Hippocampal formation (tissue), 2 donors: ENCODE results near the gene ARHGAP6.
"Not testable (repeated sequence)": the region's sequence is repeated elsewhere in the genome, so short reads cannot be mapped to it uniquely, and the experiment has no call there.

ENCODE experiments used
- DNase-seq, 2 donors: peaks; one replicate each; lab custom pipeline; 2025; lab: John Stamatoyannopoulos, UW

The ARHGAP6 gene

GRCh38 chrX:11148401-11148800 lies 517.3 kb downstream of the ARHGAP6 start:
- DNase-seq, result no peak

DNA sequence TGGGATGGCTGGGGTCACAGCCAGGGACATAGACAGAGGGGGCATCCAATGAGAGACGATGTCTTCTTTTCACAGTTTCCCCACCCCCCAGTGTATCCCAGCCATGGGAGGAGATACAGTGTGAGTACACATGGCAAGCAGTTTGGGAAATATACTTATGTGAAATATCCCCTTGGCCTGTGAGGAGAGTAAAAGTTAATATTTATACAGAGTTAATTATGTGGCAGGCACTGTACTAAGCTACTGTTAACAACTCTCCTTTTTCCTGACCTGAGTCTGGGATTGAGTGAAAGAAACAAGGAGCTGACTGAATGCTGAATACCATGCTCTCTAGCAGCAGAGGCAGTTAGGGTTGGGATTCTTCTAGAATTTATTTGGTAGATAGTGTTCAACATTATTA lies 519.3 kb downstream of the ARHGAP6 start:
- no peak for DNase-seq

DNA sequence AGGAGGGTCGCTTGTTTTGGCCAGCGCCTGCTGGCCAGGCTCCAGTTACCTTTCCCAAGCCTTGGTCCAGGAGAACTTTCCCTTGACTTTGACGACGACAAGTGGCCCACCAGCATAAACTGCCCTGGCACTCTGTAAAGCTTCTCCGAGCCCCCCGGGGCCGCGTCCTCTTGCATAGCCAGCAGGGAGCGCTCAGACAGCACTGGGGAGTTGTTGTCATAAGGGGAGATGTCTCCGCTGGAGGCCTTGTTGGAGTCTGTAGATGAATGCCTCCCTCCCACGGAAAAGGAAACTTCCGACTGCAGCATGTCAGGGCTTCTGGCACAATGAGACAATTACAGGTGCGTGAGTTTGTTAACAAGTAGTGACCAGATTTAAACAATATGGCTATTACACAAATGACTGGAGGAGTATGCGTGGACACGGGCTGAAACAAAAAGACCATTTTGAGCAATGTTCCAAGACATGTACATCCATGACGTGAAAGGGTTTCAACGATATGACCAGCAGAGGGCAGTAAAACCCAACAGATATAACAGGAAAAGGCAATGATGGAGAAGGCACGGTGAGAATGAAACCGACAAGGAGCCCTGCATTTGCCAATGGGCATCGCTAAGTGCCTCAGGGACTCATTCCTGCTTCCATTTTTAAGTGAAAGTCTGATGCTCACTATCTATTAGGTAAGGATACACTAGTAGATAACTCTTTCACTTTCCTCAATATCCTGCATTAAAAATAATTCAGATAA lies 521.6 kb downstream of the ARHGAP6 start:
- DNase-seq, result peak; percentile 25 to 63

DNA sequence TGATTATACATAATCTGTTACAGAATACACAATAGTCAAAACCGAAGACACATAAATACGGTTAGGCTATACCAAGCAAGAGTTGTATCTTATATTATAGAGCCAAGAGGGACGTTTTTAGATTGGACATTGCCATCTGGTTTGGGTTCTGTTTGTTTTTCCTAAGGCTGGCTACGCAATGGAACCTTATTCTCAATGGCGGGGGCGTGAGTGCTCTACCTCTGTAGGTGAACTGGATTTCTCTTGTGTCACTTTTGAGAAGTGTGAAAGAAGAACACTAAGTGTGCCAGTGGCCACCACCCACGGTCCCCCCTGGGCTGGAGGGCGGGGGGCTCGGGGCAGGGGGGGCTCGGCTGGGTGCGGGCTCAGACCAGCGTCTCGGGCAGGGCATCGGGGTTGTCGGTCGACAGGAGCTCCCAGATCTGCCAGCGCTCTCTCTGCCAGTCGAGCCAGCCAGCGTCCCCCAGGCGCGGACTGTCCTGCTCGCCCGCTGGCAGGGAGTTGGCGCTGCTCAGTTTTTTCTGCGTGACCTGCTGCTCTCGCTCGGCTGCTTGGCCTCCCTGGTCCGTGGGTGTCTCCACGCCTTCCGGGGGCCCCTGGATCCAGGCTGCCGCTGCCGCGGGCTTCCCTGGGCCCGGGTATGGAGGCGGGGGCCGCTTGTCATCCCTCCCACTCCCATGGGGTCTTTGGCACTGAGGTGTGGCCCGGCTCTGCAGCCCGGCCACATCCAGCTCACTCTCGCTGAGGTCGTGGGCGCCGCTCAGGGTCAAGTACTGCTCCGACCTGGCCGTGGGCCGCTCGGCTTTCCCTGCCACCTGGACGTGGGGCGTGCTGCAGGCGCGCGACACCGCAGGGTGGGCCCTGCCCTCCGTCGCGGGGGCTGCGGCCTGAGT lies 527.0 kb downstream of the ARHGAP6 start:
- DNase-seq, result no peak

- peak in 1 of 2 donors; percentile 3 for DNase-seq
Observed at GRCh38 chrX:11137543-11138139, 528.1 kb downstream of the ARHGAP6 start.

DNA sequence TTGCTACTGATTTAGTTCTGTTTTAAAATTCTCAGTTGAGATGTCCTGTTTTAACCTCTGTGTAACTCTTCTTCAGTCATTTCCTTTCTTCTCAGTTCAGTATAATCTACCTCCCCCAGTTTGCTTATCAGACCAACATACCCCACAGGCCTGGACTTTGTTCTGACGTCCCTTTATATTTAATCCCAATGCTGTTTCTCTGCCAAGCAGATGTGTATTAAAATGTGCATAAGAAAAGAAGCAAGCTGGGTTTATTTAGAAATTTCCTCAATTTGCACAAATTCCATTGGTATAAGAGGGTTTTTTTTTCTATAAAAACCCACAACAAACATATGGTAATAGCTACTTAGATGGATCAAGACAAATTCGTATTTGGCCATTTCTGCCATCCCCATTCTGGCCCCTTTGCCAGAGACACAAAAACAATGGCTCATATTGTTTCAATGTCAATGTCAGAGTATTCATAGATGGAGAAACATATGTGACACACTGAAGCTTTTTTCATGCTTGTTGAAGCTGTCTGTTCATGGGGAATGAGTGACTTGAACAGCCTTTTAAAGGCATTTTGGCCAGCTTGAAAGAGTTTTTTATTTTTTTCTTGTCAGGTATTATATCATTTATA lies 530.0 kb downstream of the ARHGAP6 start:
- no peak for DNase-seq

DNA sequence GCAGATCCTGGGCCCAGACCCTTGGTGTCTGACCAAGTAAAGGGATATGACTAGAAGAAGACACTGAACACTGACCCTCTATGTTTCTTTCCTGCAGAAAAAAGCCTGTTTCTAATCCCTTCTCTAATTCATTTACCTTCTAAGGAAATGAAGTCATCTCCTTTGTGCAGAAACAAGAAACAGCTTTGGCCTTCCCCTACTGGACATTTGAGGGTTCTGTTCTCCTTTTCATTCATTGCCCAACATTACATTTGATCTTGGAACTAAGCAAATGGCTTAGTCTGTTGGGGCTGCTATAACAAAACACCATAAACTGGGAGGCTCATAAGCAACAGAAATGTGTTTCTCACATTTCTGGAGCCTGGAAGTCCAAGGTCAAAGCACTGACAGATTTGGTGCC lies 534.6 kb downstream of the ARHGAP6 start:
- DNase-seq, result no peak

- no peak for DNase-seq
Observed at GRCh38 chrX:11130136-11130535, 535.6 kb downstream of the ARHGAP6 start.

GRCh38 chrX:11129534-11130105 lies 536.1 kb downstream of the ARHGAP6 start:
- no peak for DNase-seq

DNA sequence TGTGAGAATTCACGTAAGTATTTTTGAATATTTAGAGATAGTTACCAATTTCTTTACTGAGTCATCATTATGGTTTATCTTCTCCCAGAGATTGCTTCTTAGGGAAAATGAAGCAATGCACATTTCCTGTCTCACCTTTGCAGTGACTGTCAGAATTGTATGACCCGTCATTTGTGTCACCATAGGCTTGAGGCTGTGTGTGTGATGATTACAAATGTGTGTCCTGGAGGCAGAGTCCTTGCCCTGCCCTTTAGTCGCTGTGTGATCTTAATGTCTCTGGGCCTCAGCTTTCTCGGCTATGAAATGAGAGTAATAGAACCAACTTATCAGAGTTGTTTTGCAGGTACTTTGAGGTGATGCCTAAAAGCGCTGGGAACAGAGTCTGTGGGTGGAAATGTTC lies 540.7 kb downstream of the ARHGAP6 start:
- DNase-seq, result no peak

DNA sequence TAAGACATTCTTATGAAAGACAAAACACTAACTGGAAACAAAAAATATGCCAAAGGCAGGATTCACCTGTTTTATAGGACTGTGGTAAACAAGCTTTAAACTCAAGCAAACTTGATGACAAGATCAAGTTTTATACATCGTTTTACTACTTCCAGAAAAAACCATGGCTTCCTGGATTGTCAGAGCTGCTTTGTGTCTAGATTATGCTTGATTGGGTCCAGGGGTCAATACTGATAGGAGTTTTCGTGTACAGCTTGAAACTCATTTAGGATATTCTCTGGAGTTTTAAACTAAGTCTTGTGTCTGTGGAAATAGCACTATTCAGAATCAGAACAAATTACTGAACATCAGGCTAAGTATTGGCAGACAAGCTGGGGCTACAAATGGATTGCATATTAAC lies 541.6 kb downstream of the ARHGAP6 start:
- DNase-seq, result no peak

DNA sequence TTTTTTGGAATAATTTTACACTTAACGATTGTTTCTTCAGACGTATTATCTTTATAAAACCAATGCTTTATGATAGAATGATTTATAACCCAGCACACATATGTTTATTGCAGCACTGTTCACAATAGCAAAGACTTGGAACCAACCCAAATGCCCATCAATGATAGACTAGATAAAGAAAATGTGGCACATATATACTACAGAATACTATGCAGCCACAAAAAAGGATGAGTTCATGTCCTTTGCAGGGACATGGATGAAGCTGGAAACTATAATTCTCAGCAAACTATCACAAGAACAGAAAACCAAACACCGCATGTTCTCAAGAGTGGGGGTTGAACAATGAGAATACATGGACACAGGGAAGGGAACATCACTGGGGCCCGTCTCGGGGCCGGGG lies 542.6 kb downstream of the ARHGAP6 start:
- DNase-seq, result not testable (repeated sequence)

GRCh38 chrX:11119313-11119943 lies 546.3 kb downstream of the ARHGAP6 start:
- no peak for DNase-seq

GRCh38 chrX:11117745-11118144 lies 548.0 kb downstream of the ARHGAP6 start:
- no peak for DNase-seq

GRCh38 chrX:11113731-11114130 lies 552.0 kb downstream of the ARHGAP6 start:
- no peak for DNase-seq

DNA sequence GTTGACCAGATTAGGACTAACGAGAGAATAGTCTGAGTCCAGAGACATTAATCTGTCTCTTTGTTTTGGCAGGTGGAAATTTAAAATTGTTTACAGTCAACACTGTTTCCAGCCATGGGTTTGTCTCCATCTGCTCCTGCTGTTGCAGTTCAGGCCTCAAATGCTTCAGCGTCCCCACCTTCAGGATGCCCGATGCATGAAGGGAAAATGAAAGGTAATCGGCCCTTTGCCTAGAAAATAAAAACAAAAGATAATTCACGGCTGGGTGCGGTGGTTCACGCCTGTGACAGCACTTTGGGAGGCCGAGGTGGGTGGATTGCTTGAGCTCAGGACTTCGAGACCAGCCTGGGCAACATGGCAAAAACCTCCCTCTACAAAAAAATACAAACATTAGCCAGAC lies 553.8 kb downstream of the ARHGAP6 start:
- DNase-seq, result no peak

GRCh38 chrX:11111037-11111851 lies 554.5 kb downstream of the ARHGAP6 start, which contains the start of gene HCCS:
Gene HCCS, plus strand, starts transcription at chrX:11111332. Its CDS starts 729 bp downstream, at chrX:11112061.
- DNase-seq, result peak; percentile 16 to 70

DNA sequence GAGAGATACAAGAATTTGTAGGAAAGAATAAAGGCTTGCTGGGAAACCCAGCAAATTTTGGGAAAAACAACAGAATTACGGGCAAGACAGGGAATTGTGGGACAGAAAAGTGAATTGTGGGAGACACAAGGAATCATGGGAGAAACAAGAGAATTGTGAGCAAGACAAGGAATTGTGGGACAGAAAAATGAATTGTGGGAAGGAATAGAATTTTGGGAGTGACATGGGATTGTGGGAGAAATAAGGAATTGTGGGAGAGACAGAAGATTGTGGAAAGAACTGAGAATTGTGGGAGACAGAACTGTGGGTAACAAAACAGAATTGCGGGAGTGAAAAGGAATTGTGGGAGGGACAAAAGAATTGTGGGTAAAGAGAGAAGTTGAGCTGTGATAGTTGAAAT lies 555.8 kb downstream of the ARHGAP6 start:
- DNase-seq, result no peak

DNA sequence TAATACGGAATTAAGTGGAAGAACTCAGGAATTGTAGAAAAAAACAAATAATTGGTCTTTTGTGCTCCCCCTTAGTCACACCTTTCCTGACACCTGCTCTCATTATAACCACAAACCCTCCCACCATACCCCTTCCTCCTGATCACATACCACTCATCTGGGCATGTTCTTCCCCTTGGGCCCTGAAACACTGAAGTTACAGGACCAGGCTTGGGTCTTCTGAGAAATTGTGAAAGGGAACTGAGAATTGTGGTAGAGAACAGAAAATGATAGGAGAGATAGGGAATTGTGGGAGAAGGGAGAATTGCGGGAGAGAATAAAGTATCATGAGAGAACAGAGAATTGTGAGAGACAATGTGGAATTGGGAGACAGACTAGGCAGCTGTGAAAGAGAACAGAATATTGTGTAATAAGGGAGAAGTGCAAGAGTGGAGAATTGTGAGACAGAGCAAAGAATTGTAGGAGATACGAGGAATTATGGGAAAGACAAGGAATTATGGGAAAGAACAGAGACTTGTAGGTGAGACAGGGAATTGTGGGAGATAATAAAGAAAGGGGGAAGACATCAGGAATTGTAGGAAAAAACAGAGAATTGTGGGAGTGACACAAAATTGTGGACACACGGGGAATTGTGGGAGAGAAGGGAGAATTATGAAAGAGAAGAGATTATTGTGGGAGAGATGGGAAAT lies 557.3 kb downstream of the ARHGAP6 start:
- DNase-seq, result no peak

GRCh38 chrX:11105080-11105479 lies 560.6 kb downstream of the ARHGAP6 start:
- no peak for DNase-seq
